Hepatocyte (in vitro differentiated cells): Measurements from ENCODE around the gene DYSF.

Experiments
- CTCF ChIP-seq: fragments of 200-600 bp; sonication (generic); IDR thresholded peaks from 2 replicates; pipeline ENCODE4 v1.5.1; 2016; ENCODE audit warnings: antibody characterized with exemption, mild to moderate bottlenecking; ENCODE audit not compliant: poor library complexity
- EZH2 ChIP-seq: fragments of 200-600 bp; sonication (generic); IDR thresholded peaks from 2 replicates; pipeline ENCODE4 v1.6.1; 2016; ENCODE audit warnings: antibody characterized with exemption, mild to moderate bottlenecking, borderline replicate concordance

GRCh38 chr2:71587509-71588073, 134.2 kb downstream of the DYSF start:
- no peak for TF ChIP-seq CTCF
- no peak for TF ChIP-seq EZH2
